ENCODE data around the gene TOR2A. TPM values are rescaled to one million over a fixed set of nuclear protein-coding genes. Genes with fewer than 3 reads are reported as not detected.

The TOR2A gene
- total and polyA plus RNA-seq, 2 donors from 2014 or later, result 12.7 to 14.5 TPM

DNA sequence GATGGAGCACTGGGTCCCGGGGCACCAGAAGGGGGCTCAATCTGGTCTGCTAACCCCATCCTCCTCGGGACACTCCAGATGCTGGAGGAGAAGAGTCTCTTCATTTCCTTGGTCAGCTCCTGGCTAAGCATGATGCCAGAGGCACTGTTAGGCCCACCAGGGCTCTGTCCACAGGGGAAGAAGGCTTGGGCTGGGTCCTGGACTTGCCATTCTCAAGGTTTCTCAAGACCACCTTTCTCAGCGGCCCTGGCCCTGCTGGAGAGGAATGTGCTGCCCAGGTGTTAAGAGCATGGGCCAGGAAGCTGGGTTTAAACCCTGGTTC is 35.5 kb upstream of the TOR2A start:
- H3K9ac ChIP-seq (ENCODE audit: low read length in 3 of 3), result peak overlapping the region in 2 of 3 donors; percentile 29 to 38
- TF ChIP-seq, protein P1, sequence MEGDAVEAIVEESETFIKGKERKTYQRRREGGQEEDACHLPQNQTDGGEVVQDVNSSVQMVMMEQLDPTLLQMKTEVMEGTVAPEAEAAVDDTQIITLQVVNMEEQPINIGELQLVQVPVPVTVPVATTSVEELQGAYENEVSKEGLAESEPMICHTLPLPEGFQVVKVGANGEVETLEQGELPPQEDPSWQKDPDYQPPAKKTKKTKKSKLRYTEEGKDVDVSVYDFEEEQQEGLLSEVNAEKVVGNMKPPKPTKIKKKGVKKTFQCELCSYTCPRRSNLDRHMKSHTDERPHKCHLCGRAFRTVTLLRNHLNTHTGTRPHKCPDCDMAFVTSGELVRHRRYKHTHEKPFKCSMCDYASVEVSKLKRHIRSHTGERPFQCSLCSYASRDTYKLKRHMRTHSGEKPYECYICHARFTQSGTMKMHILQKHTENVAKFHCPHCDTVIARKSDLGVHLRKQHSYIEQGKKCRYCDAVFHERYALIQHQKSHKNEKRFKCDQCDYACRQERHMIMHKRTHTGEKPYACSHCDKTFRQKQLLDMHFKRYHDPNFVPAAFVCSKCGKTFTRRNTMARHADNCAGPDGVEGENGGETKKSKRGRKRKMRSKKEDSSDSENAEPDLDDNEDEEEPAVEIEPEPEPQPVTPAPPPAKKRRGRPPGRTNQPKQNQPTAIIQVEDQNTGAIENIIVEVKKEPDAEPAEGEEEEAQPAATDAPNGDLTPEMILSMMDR (IDR thresholded peaks at IDR 0.05; ENCODE audit: borderline replicate concordance, extremely low read depth, insufficient read depth), result no peak
- H3K27me3 ChIP-seq (ENCODE audit: control insufficient read depth, insufficient read depth, low read length), result no peaks in the 10 kb centered on the region
- no peaks in the 10 kb centered on the region for H3K36me3 ChIP-seq (ENCODE audit: control insufficient read depth in 2 of 3, insufficient read depth in 3 of 3, low read length in 3 of 3)
- intact Hi-C loops (cut with DNase I), result no loop called here
- peaks cover 0 to 19% (median 0%) of the 10 kb centered on the region in 3 donors for H3K4me1 ChIP-seq (ENCODE audit: control insufficient read depth in 2 of 3, insufficient read depth in 2 of 3, low read depth in 1 of 3, low read length in 3 of 3)
- FAIRE-seq, result no peak
- peak overlapping the region; percentile 36 to 47 for H3K27ac ChIP-seq (ENCODE audit: low read depth in 2 of 2, low read length in 2 of 2)
- DNase-seq, result no peak
- H3K9me3 ChIP-seq (ENCODE audit: control insufficient read depth in 2 of 3, insufficient read depth in 1 of 3, low read length in 3 of 3), result no peaks in the 10 kb centered on the region
- H3K4me3 ChIP-seq (ENCODE audit: low read length in 3 of 3), result peak overlapping the region; percentile 31 to 71 (median 59)

DNA sequence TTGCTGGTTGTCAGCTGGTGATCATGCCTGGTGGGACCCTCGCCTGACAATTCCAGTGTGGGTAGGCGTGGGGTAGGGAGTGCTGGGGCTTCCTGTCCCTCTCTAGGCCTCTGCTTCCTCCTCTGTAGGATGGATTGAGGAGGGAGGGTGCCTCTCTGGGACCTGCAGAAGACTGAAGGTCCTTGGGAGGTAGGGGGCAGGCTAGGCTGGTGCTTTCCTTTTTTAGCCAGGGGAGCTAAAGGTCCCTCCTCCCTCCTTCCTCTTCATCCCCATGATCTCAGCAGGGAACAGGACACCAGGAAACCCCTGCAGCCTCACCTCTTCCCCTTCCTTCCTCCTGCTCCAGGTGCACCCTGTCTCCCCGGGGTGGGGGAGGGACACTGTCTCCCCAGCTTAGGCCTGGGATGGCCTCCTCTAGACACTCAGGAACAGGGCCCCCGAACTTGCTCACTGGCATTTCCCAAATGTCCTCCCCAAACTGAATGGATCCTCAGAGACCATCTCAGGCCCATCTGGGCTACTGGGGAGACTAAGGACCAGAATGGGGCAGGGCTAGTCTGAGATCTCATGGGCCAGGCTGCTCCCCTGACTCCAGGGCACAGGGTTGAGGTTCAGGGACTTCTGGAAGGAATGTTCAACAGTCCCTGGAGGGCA is 35.0 kb upstream of the TOR2A start:
- H3K9ac ChIP-seq (ENCODE audit: low read length in 3 of 3), result peak overlapping the region in 2 of 3 donors; percentile 29 to 38
- no peak for DNase-seq
- intact Hi-C loops (cut with DNase I), result no loop called here
- H3K4me1 ChIP-seq (ENCODE audit: control insufficient read depth in 2 of 3, insufficient read depth in 2 of 3, low read depth in 1 of 3, low read length in 3 of 3), result peaks cover 0 to 19% (median 0%) of the 10 kb centered on the region in 3 donors
- TF ChIP-seq, protein P1 (IDR thresholded peaks at IDR 0.05; ENCODE audit: borderline replicate concordance, extremely low read depth, insufficient read depth), result no peak
- H3K27ac ChIP-seq (ENCODE audit: low read depth in 2 of 2, low read length in 2 of 2), result peak overlapping the region; percentile 36 to 47
- no peaks in the 10 kb centered on the region for H3K9me3 ChIP-seq (ENCODE audit: control insufficient read depth in 2 of 3, insufficient read depth in 1 of 3, low read length in 3 of 3)
- no peaks in the 10 kb centered on the region for H3K27me3 ChIP-seq (ENCODE audit: control insufficient read depth, insufficient read depth, low read length)
- H3K36me3 ChIP-seq (ENCODE audit: control insufficient read depth in 2 of 3, insufficient read depth in 3 of 3, low read length in 3 of 3), result no peaks in the 10 kb centered on the region
- peak overlapping the region in 2 of 3 donors; percentile 59 to 71 for H3K4me3 ChIP-seq (ENCODE audit: low read length in 3 of 3)
- no peak for FAIRE-seq

DNA sequence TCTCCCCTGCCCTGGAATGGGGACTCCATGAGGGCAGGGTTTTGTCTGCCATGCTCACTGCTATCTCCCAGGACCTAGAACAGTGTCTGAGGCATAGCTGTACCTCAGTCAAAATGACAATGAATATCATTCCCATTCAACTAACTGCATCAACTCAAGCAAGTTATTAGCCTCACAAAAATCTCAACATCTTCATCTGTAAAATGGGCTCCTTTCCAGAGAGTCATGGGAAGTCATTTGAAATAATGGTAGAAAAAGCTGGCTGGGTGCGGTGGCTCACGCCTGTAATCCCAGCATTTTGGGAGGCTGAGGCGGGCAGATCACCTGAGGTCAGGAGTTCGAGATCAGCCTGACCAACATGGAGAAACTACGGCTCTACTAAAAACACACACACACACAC is 34.0 kb upstream of the TOR2A start:
- Histone ChIP-seq H3K36me3 (ENCODE audit: control insufficient read depth in 2 of 3, insufficient read depth in 3 of 3, low read length in 3 of 3) (no peaks in the 10 kb centered on the region), H3K27me3 (ENCODE audit: control insufficient read depth, insufficient read depth, low read length) (no peaks in the 10 kb centered on the region), H3K27ac (ENCODE audit: low read depth in 2 of 2, low read length in 2 of 2) (no peak overlapping the region), H3K9ac (ENCODE audit: low read length in 3 of 3) (no peak overlapping the region), H3K4me3 (ENCODE audit: low read length in 3 of 3) (peak overlapping the region in 2 of 3 donors; percentile 2 to 29), H3K9me3 (ENCODE audit: control insufficient read depth in 2 of 3, insufficient read depth in 1 of 3, low read length in 3 of 3) (no peaks in the 10 kb centered on the region), H3K4me1 (ENCODE audit: control insufficient read depth in 2 of 3, insufficient read depth in 2 of 3, low read depth in 1 of 3, low read length in 3 of 3) (peaks cover 0 to 23% (median 0%) of the 10 kb centered on the region in 3 donors)
- TF ChIP-seq, protein P1 (IDR thresholded peaks at IDR 0.05; ENCODE audit: borderline replicate concordance, extremely low read depth, insufficient read depth), result no peak
- FAIRE-seq (no peak), DNase-seq (no peak)
- intact Hi-C loops (cut with DNase I), result no loop called here
